Glutamatergic neuron (in vitro differentiated cells): ENCODE results near the gene ADAR. TPM values are rescaled to one million over a fixed set of nuclear protein-coding genes. Genes with fewer than 3 reads are reported as not detected.
"Not testable (repeated sequence)": the region's sequence is repeated elsewhere in the genome, so short reads cannot be mapped to it uniquely, and the experiment has no call there.

Experiments
- DNase-seq: peaks from one replicate; pipeline ENCODE4 v3.0.0; 2022
- H3K27ac Mint-ChIP-seq: one replicate; pipeline ENCODE4 v1.8.0; 2020; ENCODE audit warnings: mild to moderate bottlenecking, mixed read lengths, inconsistent platforms; ENCODE audit not compliant: unreplicated experiment
- H3K27me3 Mint-ChIP-seq: one replicate; pipeline ENCODE4 v1.8.0; 2020; ENCODE audit warnings: mild to moderate bottlenecking, moderate library complexity, mixed read lengths, inconsistent platforms; ENCODE audit not compliant: unreplicated experiment
- H3K36me3 Mint-ChIP-seq: one replicate; pipeline ENCODE4 v1.8.0; 2020; ENCODE audit warnings: mild to moderate bottlenecking, mixed read lengths, inconsistent platforms; ENCODE audit not compliant: unreplicated experiment
- H3K4me1 Mint-ChIP-seq: one replicate; pipeline ENCODE4 v1.8.0; 2020; ENCODE audit warnings: mild to moderate bottlenecking, low read depth, mixed read lengths, inconsistent platforms; ENCODE audit not compliant: unreplicated experiment
- H3K4me3 Mint-ChIP-seq: one replicate; pipeline ENCODE4 v1.8.0; 2020; ENCODE audit warnings: mild to moderate bottlenecking, mixed read lengths, inconsistent platforms; ENCODE audit not compliant: unreplicated experiment
- H3K9me3 Mint-ChIP-seq: one replicate; pipeline ENCODE4 v1.8.0; 2020; ENCODE audit warnings: mild to moderate bottlenecking, moderate library complexity, mixed read lengths, inconsistent platforms; ENCODE audit not compliant: unreplicated experiment
- CTCF ChIP-seq: fragments of 200-600 bp; sonication (generic); IDR thresholded peaks from one replicate; pipeline ENCODE4 v1.5.0; 2021; ENCODE audit not compliant: partially characterized antibody, unreplicated experiment
- long read RNA-seq: library from polyadenylated mRNA; unstranded; transcript quantifications from one replicate; pipeline ENCODE4 v2.0.0, GENCODE V29; 2020; ENCODE audit not compliant: unreplicated experiment
- total RNA-seq: library from RNA; stranded (reverse); fragmentation: NEBNext Ultra II Directional; extraction: Animal tissue kit (Norgen Biotek cat#: 25700); gene quantifications from one replicate; pipeline ENCODE4 v1.2.1, GENCODE V29; 2021; ENCODE audit not compliant: unreplicated experiment

Gene ADAR
- total RNA-seq, result 166 TPM
- long read RNA-seq, partial matches to known transcripts, result 16 of 22 reads
- long read RNA-seq, other reads (novel, unspliced or antisense), result 5 of 22 reads

GRCh38 chr1:154607609-154608396 lies at the start of gene ADAR:
Gene ADAR (minus strand): TSS chr1:154608186. CDS start chr1:154608006, 180 bp downstream.
- peak within 1 kb of the TSS; percentile 94 for H3K4me3 Mint-ChIP-seq
- H3K4me1 Mint-ChIP-seq, result peaks cover 28% of the 10 kb centered on the region
- H3K36me3 Mint-ChIP-seq, result no peaks in the 10 kb centered on the region
- H3K27me3 Mint-ChIP-seq, result peaks cover 4% of the 10 kb centered on the region
- H3K9me3 Mint-ChIP-seq, result peaks cover 6% of the 10 kb centered on the region
- peak; percentile 50 for DNase-seq
- H3K27ac Mint-ChIP-seq, result peak within 1 kb of the TSS; percentile 94
- TF ChIP-seq CTCF, result no peak

GRCh38 chr1:154657556-154657955 lies 49.6 kb upstream of the ADAR start:
- H3K27ac Mint-ChIP-seq, result no peak overlapping the region

GRCh38 chr1:154652893-154653292 lies 44.9 kb upstream of the ADAR start:
- Mint-ChIP-seq H3K9me3 (no peaks in the 10 kb centered on the region), H3K27ac (no peak overlapping the region), H3K36me3 (no peaks in the 10 kb centered on the region), H3K27me3 (peaks cover 2% of the 10 kb centered on the region), H3K4me1 (no peaks in the 10 kb centered on the region), H3K4me3 (no peak overlapping the region)
- no peak for DNase-seq
- no peak for TF ChIP-seq CTCF

More at GRCh38 chr1:154657556-154657955, 49.6 kb upstream of the ADAR start:
- Mint-ChIP-seq H3K36me3 (no peaks in the 10 kb centered on the region), H3K4me1 (no peaks in the 10 kb centered on the region), H3K27me3 (peaks cover 2% of the 10 kb centered on the region), H3K4me3 (no peak overlapping the region), H3K9me3 (no peaks in the 10 kb centered on the region)
- TF ChIP-seq CTCF, result no peak
- DNase-seq, result no peak

- not testable (repeated sequence) for H3K4me3 Mint-ChIP-seq, H3K27ac Mint-ChIP-seq, H3K36me3 Mint-ChIP-seq, H3K9me3 Mint-ChIP-seq, DNase-seq, H3K4me1 Mint-ChIP-seq, H3K27me3 Mint-ChIP-seq
Observed at GRCh38 chr1:154644724-154645123, 36.7 kb upstream of the ADAR start.

- peaks cover 8% of the 10 kb centered on the region for H3K9me3 Mint-ChIP-seq
- H3K4me1 Mint-ChIP-seq, result no peaks in the 10 kb centered on the region
- no peak overlapping the region for H3K27ac Mint-ChIP-seq
- peaks cover 11% of the 10 kb centered on the region for H3K36me3 Mint-ChIP-seq
- H3K27me3 Mint-ChIP-seq, result no peaks in the 10 kb centered on the region
- no peak for DNase-seq
- no peak overlapping the region for H3K4me3 Mint-ChIP-seq
- TF ChIP-seq CTCF, result no peak
Observed at GRCh38 chr1:154641534-154641933, 33.5 kb upstream of the ADAR start.
